Measurements from ENCODE around the gene VENTX.

VENTX gene

GRCh38 chr10:133271521-133272300 is 34.1 kb downstream of the VENTX start:
- DNase-seq (ENCODE audit: low read depth in 2 of 2): no peak

- DNase-seq (ENCODE audit: low read depth in 2 of 2): no peak
Measured at GRCh38 chr10:133272301-133272963, 34.8 kb downstream of the VENTX start.

DNA sequence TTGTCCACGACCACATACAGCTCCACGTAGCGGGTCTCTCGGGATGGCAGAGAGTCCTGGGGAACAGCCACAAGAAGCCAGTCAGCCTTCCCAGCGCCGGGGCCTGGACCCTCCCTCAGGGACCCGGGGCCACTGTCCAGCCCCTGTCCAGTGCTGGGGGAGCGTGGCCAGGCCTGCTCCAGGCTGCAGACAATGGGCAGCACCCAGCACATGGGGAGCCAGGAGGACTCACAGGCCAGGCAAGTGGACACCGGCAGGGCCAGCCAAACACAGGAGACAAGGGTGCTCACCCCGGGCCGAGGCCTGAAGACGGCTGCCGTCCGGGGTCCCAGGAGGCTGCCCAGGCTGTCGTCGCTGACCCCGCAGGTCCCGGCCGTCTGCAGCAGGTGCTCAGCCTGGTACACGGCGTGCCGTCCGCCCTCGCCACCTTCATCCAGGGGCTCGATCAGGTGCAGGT is 35.3 kb downstream of the VENTX start:
- DNase-seq (ENCODE audit: low read depth in 2 of 2): no peak

- DNase-seq (ENCODE audit: low read depth in 2 of 2): no peak
Measured at GRCh38 chr10:133273534-133274143, 36.0 kb downstream of the VENTX start.

GRCh38 chr10:133274751-133275683 is 37.4 kb downstream of the VENTX start:
- peak; percentile 82 to 86 for DNase-seq (ENCODE audit: low read depth in 2 of 2)

GRCh38 chr10:133275684-133276092 is 38.0 kb downstream of the VENTX start:
- peak; percentile 50 to 56 for DNase-seq (ENCODE audit: low read depth in 2 of 2)

DNA sequence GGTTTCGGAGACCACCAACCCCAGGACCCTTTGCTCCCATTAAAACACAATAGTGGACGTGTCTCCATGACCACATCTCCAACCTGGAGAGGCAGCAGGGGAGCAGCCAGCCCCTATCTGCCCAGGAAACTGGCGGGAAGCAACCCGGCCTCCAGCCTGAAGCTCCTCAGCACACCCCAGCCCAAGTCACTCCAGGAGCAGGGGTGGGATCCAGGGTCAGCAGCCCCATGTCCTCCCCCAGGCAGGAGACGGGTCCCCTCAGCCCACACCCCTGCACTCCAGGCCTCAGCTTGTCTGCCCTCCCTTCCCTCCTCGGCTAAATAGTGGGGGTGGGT is 38.4 kb downstream of the VENTX start:
- DNase-seq (ENCODE audit: low read depth in 2 of 2): no peak

DNA sequence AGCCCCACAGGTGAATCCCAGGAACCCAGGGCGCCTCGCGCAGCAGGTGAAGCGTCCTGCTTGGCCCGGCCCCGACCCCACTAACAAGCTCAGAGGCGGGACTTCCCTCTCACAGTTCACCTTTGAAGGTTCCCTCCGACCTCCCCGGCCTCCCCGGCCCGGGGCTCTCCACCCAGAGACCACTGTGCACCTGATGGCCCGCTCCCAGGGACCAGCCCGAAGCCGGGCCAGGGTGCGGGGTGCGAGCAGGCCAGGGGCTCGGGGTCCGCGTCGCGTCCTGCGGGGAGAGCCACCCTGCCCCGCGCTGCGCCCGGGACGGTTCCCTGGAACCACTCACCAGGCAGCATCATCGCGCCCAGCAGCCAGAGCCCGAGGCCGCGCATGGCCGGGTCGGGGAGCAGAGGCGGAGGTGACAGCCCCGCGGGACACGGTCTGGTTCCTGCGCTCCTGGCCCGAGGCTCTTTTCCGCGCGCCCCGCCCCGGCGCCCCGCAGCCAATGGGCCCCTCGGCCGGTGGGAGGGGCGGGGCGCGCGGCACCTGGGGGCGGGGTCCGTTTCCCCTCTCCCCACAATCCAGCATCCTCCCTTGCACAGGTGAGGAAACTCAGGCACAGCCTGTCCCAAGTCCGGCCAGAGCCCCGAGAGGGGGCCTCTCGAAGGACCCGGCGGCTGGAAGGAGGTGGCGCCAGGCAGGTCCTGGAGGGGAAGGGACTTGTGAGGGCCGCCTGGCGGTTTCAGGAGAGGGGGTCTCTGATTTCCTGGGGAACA is 39.0 kb downstream of the VENTX start, which contains the start of gene ADAM8:
Gene ADAM8 (minus strand): TSS at position 434 of the 767 bp plus-strand sequence. CDS start 51 bp downstream, at position 383.
- DNase-seq (ENCODE audit: low read depth in 2 of 2): peak; percentile 61 to 71

DNA sequence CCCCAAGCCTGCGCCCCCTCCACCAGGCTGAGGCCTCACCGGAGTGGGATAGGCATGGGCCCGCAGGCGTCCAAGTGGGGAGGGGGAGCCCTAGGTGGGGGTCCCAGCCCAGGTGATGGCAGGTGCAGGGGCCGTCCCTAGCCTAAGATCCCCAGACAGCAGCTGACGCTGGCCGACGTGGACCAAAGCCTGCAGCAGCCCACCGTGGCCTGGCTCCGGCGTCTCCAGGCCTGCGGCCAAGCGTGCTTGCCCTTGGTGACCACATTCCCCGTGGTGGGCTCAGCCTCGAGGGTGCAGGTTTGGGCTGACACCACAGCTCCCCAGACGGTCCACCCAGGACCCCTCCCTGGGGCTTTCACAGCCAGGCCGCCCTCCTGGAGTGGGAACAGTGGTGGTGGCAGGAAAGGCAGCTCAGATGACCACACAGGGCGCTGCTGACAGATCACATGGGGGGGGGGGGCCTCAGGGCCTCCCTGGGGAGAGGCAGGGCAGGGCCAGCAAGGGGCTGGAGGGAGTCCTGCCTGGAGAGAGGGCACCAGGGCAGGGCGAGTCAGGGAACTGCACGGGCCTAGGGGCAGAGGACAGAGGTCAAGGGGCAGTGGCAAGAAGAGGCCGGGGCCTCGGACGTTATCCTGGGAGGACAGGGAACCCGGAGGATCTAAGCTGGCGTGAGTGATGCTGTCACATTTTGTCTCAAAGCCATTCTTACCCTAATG is 39.8 kb downstream of the VENTX start:
- DNase-seq (ENCODE audit: low read depth in 2 of 2): no peak

DNA sequence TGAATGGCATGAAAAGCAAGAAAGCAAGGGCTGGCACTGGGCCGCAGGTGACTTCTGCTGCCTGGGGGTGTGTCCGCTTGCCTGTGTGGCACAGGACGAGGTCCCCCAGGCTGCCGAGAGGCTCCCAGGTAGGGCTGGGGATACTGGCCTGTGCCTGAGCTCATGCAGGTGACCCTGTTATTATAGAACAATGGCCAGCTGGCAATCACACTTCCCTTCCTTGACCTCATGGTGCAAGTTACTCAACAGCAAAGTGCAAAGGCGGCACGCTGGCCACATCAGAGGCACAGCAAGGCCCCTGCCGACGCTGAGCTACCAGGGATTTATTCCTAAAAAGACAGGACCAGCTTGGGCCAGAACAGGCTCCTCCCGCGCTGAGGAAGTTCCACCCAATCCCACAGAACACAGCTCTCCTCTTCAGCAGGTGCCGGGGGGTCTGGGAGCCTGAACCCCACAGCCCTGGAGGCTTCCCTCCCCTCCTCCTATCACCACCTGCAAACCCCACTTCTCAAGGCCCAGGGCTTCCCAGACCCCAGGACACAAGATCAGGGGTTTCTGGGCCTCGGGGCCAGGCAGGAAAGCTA is 40.4 kb downstream of the VENTX start:
- DNase-seq (ENCODE audit: low read depth in 2 of 2): no peak

- peak; percentile 47 to 70 for DNase-seq (ENCODE audit: low read depth in 2 of 2)
Measured at GRCh38 chr10:133278577-133279265, 41.1 kb downstream of the VENTX start.

DNA sequence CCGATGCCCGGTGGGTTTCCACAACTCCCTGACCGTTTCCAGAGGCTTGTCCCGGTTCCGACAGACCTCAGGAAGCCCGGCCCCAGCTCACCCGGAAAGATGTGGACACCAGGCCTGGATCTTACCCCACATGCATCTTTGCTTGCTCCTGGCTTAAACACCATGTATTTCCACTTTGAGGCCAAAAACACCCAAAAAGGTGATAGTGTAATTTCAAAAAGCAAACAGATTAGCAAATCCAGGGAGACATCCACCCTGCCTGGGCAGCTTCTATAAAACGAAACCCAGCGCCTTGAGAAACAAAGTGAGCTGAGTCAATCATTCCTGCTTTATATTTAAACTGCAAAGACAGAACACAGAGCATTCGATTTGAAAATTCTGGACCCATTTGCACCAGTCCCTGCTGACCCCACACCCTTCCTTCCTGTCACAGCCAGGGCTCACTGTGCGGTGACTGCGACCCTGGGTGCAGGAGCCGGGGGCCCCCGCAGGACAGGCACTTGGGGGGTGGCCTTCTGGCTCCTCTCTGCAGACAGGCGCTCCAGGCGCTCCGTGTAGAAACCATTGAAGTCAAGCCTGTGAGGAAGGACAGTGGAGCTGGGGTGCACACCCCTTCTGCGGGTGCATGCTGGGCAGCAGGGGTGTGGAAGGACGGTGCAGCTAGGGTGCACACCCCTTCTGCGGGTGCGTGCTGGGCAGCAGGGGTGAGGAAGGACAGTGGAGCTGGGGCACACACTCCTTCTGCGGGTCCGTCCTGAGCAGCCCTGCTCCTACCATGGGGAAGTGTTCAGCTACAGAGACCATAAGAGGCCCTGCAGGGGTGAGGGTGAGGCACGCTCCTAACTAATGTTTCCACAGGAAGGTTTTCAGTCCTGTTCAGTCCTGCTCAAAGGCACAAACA is 41.9 kb downstream of the VENTX start:
- DNase-seq (ENCODE audit: low read depth in 2 of 2): no peak

DNA sequence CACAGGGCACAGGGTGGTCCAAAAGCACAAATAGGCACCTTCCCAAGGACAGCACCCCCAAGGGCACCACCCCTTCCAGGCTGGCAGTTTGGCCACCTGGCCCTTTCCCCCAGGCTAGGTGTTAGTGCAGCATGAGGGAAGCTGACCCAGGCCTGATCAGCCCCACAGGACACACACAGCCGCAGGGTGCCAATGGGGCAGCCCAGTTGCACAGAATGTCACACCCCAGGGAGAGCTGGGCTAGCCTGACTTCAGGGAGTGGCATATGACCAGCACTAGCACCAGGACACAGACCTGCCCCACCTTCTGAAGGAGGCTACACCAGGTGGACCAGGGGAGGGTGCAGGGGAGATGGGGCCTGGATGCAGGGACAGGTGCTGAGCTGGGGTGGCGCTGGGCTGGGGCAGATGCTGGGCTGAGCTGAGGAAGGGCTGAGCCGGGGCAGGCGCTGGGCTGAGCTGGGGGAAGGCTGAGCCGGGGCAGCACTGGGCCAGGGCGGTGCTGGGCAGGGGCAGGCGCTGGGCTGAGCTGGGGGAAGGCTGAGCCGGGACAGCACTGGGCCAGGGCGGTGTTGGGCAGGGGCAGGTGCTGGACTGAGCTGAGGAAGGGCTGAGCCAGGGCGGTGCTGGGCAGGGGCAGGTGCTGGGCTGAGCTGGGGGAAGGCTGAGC is 42.9 kb downstream of the VENTX start:
- no peak for DNase-seq (ENCODE audit: low read depth in 2 of 2)

DNA sequence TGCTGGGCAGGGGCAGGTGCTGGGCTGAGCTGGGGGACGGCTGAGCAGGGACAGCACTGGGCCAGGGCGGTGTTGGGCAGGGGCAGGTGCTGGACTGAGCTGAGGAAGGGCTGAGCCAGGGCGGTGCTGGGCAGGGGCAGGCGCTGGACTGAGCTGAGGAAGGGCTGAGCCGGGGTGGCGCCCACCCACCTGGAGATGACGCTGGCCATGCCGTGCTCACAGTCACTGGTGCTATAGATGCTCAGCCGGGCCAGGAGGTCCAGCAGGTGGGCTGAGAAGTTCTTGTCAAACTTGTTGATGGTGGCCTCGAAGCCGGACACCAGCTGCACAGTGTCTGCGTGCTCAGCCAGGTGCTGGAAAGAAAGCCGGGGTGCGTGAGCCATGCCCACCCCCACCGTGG is 43.4 kb downstream of the VENTX start:
- no peak for DNase-seq (ENCODE audit: low read depth in 2 of 2)

GRCh38 chr10:133281628-133282372 is 44.1 kb downstream of the VENTX start:
- DNase-seq (ENCODE audit: low read depth in 2 of 2): no peak

- no peak for DNase-seq (ENCODE audit: low read depth in 2 of 2)
Measured at GRCh38 chr10:133282846-133283390, 45.3 kb downstream of the VENTX start.

GRCh38 chr10:133283931-133284330 is 46.3 kb downstream of the VENTX start:
- no peak for DNase-seq (ENCODE audit: low read depth in 2 of 2)
